ENCODE measurements around the gene CD63.

The CD63 gene

DNA sequence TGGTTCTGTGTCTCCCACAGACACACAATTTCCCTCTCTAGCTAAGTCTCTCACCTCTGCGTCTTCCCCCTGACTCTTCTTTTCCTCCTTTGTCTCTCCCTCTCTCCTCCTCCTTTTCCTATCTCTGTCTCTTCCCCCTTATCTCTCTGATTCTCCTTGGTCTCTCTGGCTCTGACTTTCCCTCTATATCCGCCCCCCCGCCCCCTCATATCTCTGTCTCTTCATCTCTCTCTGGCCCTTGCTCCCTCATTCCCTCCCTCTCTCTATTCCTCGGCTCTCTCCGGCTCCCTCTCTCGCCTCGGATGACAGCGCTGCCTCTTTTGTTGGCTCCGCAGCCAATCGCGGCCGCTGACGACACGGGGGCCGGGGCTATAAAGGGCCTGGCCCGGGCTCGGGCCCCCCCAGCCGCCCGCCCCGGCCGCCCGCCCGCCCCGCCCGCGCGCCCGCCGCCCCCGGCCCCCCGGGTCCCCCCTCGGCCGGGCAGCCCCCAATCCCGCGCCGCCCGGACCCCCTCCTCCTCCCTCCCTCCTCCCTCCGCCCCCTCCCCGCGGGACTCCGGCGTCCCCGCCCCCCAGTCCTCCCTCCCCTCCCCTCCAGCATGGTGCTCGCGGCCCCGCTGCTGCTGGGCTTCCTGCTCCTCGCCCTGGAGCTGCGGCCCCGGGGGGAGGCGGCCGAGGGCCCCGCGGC is 14.1 kb upstream of the CD63 start, which contains the start of gene GDF11:
Gene GDF11 (plus strand): TSS at position 404 of the 687 bp plus-strand sequence. CDS start 195 bp downstream, at position 599.
- Histone ChIP-seq H3K36me3 (ENCODE audit: insufficient read depth, low read length) (no peaks in the 10 kb centered on the region), H3K4me2 (ENCODE audit: low read length) (peak within 1 kb of the TSS; percentile 92), H3K4me3 (ENCODE audit: low read depth, low read length, poor library complexity, severe bottlenecking) (peak within 1 kb of the TSS; percentile 66), H3K9me2 (ENCODE audit: low read depth, low read length) (no peaks in the 10 kb centered on the region), H3F3A (ENCODE audit: insufficient read depth, low read length) (no peaks in the 10 kb centered on the region), H2AFZ (ENCODE audit: low read length) (no peak within 1 kb of the TSS), H3K27ac (ENCODE audit: low read depth, low read length, poor library complexity, severe bottlenecking) (no peak within 1 kb of the TSS), H3K4me1 (ENCODE audit: insufficient read depth, low read length, severe bottlenecking) (peaks cover 42% of the 10 kb centered on the region), H4K20me1 (ENCODE audit: insufficient read depth, low read length) (no peaks in the 10 kb centered on the region), H3K9ac (ENCODE audit: low read length) (peak within 1 kb of the TSS; percentile 60), H3K27me3 (ENCODE audit: insufficient read depth, low read length) (peaks cover 7% of the 10 kb centered on the region), H3K9me3 (ENCODE audit: low read length) (no peaks in the 10 kb centered on the region), H3K79me2 (ENCODE audit: insufficient read depth, low read length) (no peaks in the 10 kb centered on the region)
- TF ChIP-seq EZH2 (IDR thresholded peaks at IDR 0.05; ENCODE audit: borderline replicate concordance, low read length), result no peak
- TF ChIP-seq, protein P1, sequence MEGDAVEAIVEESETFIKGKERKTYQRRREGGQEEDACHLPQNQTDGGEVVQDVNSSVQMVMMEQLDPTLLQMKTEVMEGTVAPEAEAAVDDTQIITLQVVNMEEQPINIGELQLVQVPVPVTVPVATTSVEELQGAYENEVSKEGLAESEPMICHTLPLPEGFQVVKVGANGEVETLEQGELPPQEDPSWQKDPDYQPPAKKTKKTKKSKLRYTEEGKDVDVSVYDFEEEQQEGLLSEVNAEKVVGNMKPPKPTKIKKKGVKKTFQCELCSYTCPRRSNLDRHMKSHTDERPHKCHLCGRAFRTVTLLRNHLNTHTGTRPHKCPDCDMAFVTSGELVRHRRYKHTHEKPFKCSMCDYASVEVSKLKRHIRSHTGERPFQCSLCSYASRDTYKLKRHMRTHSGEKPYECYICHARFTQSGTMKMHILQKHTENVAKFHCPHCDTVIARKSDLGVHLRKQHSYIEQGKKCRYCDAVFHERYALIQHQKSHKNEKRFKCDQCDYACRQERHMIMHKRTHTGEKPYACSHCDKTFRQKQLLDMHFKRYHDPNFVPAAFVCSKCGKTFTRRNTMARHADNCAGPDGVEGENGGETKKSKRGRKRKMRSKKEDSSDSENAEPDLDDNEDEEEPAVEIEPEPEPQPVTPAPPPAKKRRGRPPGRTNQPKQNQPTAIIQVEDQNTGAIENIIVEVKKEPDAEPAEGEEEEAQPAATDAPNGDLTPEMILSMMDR (IDR thresholded peaks at IDR 0.05; ENCODE audit: low read length), result no peak

DNA sequence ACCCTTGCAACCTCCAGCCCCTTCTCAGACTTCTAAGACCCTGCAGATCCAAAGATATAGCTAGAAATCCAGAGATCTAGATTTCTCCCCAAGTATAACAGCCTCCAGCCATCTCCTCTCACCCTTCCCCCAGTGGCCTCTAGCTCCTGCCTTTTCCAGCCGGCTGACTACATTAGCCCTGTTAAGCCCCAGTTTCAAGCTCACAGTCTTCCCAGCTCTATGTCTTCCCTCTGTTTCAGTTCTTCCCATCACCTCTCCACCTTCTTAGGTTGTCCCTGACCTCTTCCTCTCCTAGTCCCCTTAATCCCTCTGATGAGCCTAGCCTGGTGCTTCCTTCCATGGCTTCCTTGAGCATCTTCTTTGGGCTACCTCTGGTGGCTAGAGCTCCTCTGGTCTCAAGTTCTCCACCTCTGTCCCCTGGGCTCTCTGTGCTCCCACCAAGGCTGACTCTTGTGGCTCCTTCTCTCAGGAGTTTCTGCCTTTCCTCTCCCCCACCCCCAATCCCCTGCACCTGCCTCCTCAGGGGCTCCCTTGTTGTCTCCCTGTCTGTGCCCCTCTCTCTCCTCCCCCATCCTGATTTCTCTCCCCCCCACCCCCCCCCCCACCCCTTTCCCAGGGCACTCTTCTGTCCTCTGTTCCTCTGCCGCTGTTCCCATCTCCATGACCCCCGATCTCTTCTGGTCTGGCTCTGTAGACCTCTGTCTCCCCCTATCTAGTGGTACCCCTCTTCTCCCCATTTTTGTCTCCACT is 13.3 kb upstream of the CD63 start:
- TF ChIP-seq EZH2 (IDR thresholded peaks at IDR 0.05; ENCODE audit: borderline replicate concordance, low read length), result no peak
- TF ChIP-seq, protein P1 (IDR thresholded peaks at IDR 0.05; ENCODE audit: low read length), result no peak
- H2AFZ ChIP-seq (ENCODE audit: low read length), result no peak overlapping the region
- H3K9ac ChIP-seq (ENCODE audit: low read length), result no peak overlapping the region

DNA sequence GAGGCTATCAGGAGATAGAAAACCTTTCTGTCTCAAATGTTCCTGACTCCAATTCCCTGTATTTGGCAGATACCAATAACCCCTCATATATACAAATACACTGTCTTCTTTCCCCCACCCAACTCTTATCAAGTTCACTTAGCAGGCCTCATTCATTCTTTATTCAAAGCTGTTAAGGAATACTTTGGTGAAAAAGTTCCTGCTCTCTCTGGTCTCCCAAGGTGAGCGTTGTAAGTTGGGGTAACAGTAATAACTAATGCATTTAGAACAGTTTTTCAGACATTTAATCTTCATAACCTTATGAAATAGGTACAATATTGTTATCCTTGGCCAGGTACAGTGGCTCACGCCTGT is 10.2 kb upstream of the CD63 start:
- no peaks in the 10 kb centered on the region for H4K20me1 ChIP-seq (ENCODE audit: insufficient read depth, low read length)
- no peaks in the 10 kb centered on the region for H3K9me2 ChIP-seq (ENCODE audit: low read depth, low read length)
- no peak overlapping the region for H2AFZ ChIP-seq (ENCODE audit: low read length)
- no peaks in the 10 kb centered on the region for H3K9me3 ChIP-seq (ENCODE audit: low read length)
- no peak overlapping the region for H3K27ac ChIP-seq (ENCODE audit: low read depth, low read length, poor library complexity, severe bottlenecking)
- peak overlapping the region; percentile 89 for H3K4me2 ChIP-seq (ENCODE audit: low read length)
- TF ChIP-seq, protein P1 (IDR thresholded peaks at IDR 0.05; ENCODE audit: low read length), result no peak
- no peak for TF ChIP-seq EZH2 (IDR thresholded peaks at IDR 0.05; ENCODE audit: borderline replicate concordance, low read length)
- no peak overlapping the region for H3K4me3 ChIP-seq (ENCODE audit: low read depth, low read length, poor library complexity, severe bottlenecking)
- no peaks in the 10 kb centered on the region for H3K79me2 ChIP-seq (ENCODE audit: insufficient read depth, low read length)
- no peaks in the 10 kb centered on the region for H3K36me3 ChIP-seq (ENCODE audit: insufficient read depth, low read length)
- H3K4me1 ChIP-seq (ENCODE audit: insufficient read depth, low read length, severe bottlenecking), result peaks cover 24% of the 10 kb centered on the region
- no peaks in the 10 kb centered on the region; the same call in 1 of the 2 replicates for H3K27me3 ChIP-seq (ENCODE audit: insufficient read depth, low read length)
- H3K9ac ChIP-seq (ENCODE audit: low read length), result no peak overlapping the region
- no peaks in the 10 kb centered on the region for H3F3A ChIP-seq (ENCODE audit: insufficient read depth, low read length)

More for the DNA sequence above, 13.3 kb upstream of the CD63 start:
- H3K36me3 ChIP-seq (ENCODE audit: insufficient read depth, low read length), result no peaks in the 10 kb centered on the region
- peak overlapping the region; percentile 66 for H3K4me2 ChIP-seq (ENCODE audit: low read length)
- peak overlapping the region; percentile 45 for H3K4me3 ChIP-seq (ENCODE audit: low read depth, low read length, poor library complexity, severe bottlenecking)
- no peaks in the 10 kb centered on the region for H3K79me2 ChIP-seq (ENCODE audit: insufficient read depth, low read length)
- no peaks in the 10 kb centered on the region for H4K20me1 ChIP-seq (ENCODE audit: insufficient read depth, low read length)
- peaks cover 48% of the 10 kb centered on the region for H3K4me1 ChIP-seq (ENCODE audit: insufficient read depth, low read length, severe bottlenecking)
- H3K27ac ChIP-seq (ENCODE audit: low read depth, low read length, poor library complexity, severe bottlenecking), result no peak overlapping the region
- H3F3A ChIP-seq (ENCODE audit: insufficient read depth, low read length), result no peaks in the 10 kb centered on the region
- H3K27me3 ChIP-seq (ENCODE audit: insufficient read depth, low read length), result peaks cover 7% of the 10 kb centered on the region
- no peaks in the 10 kb centered on the region for H3K9me2 ChIP-seq (ENCODE audit: low read depth, low read length)
- no peaks in the 10 kb centered on the region for H3K9me3 ChIP-seq (ENCODE audit: low read length)
